GM18951 (cell line): ENCODE data around the gene AKR7A3.

Experiments
- POLR2A ChIP-seq: IDR thresholded peaks from 4 replicates; pipeline ENCODE4 v1.6.1; 2011; ENCODE audit warnings: mild to moderate bottlenecking; ENCODE audit not compliant: insufficient read length, insufficient read depth; ENCODE audit errors: extremely low read depth
- in situ Hi-C: fragments of 300-500 bp; cut with MboI; formaldehyde crosslinking; loops from one replicate; pipeline ENCODE4 v1.12.0; 2022; ENCODE audit warnings: low sequenced_read_pairs, mixed read lengths, inconsistent platforms; ENCODE audit not compliant: unreplicated experiment

Gene AKR7A3

GRCh38 chr1:19234224-19234623, 54.3 kb downstream of the AKR7A3 start:
- in situ Hi-C loops: loop anchor here (25.0 kb wide), 1 partner anchor 322 kb away; the partner anchor contains the start of gene ALDH4A1

More at GRCh38 chr1:19234224-19234623, 54.3 kb downstream of the AKR7A3 start:
- TF ChIP-seq POLR2A: no peak
